Dedifferentiated amniotic fluid mesenchymal stem cell (primary cell): Measurements from ENCODE around the gene TSSK6.
"Not testable (repeated sequence)": the region's sequence is repeated elsewhere in the genome, so short reads cannot be mapped to it uniquely, and the experiment has no call there.

ENCODE experiments used
- DNase-seq: peaks from one replicate; pipeline ENCODE4 v3.0.0-alpha.2; 2016; ENCODE audit errors: extremely low spot score

Gene TSSK6

DNA sequence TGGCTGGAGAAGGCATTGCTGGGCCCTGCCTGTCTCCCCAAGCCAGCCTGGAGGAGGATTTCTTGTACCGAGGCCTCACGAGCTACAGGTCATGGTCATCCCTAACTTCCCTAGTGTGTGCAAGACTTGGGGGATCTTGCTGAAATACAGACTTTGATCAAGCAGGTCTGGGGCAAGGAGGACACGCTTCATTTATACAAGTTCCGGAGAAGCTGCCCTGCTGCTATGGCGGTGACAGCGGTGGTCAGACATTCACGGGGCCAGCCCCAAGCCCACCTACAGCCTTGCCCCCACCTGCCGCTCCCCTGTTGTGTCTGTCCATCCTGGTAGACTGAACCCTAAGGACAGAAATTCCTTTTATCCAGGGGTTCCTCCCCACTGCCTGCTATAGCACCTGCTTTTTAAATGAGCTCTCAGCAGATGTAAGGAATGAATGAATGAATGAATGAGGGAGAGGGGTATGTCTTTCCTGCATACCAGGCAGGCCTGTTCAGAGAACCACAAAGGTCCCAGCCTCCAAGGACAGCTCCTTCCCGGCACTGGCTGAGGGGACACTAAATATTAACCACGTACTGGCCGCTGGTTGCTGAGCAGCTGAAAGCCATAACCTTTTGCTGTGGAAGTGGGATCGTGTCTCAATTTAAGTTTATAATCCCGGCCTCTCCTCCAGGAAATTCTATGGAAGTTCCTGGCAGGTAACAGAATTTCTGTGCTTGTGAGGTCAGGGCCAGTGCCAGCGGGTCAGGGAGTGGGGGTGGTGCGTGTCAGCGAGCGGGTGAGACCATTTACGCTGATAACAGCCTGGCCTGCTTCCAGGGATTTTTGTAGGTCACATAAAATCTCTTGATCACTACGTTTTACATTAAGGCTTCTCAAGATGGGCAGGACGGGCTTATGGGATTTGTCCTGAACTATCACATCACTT, 27.1 kb downstream of the TSSK6 start:
- DNase-seq: no peak

DNA sequence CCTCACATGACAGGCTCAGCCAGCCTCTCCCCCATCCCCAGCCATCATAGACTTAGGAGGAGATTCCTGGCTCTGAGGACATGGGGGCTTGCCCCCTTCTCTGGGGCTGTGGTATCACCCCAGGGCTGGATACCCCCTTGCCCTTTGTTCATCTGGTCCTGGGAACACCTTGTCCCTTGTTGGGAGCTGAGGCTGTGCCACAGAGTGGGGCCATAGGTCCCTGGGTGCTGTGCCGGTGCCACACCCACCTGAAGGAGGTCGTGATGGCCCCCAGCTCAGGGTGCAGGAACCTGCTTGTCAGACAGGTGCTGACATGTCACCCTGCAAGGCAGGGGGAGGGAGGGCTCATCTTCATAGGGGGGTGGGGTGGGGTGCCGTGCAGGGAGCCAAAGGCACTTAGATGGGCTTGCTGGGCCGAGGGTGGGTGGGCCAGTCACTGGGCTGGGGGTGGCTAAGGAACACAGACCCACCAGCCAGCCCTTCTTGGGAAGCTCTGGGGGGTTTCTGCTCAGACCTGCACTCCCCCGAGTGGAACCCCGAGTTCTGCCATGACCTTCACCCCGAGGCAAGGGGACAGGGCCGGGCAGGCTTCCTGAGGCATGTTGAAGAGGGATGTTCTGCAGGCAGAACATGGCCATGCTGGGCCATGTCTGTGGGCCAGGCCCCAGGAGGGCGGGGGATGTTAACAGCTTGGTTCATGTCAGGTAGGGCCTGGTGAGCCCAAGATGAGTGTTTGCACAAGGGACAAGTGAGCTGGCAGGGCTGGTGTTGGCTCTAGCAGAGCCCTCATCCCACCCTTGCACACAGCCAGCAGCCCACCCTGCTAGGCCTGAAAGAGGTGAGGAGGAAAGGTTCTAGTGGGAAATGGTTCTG, 28.0 kb downstream of the TSSK6 start:
- DNase-seq: no peak

DNA sequence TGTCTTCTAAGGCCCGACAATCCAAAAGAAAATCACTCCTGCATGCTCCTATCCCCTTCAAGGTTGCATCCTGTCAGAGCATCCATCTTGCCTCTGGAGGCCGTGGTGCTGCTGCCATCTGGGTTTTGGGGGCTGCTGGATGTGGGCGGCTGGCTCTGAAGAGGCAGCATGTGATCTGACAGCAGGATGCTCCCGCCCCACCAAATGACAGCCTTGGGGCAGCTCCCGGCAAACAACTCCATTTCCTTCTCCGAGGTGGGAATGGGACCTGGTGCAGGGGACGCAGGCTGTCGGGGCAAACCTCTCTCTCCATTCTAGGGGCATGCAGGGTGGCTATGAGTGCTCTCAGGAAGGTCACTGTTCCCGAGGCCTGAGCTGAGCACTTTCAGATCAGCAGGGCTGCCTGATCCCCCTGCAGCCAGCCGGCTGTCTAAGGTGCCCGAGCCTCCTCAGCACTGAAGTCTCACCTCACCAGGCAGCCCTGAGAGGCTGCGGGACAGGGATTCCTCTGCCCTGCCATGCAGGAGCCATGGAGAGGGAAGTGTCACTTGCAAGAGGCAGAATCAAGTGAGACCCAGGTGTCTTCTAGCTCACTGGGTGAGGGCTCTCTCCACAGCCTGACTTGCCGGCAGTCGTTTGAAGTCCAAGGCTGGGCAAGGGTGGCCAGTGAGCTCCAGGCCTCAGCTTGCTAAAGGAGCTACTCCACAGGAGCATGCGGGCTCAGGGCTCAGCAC, 28.8 kb downstream of the TSSK6 start:
- DNase-seq: no peak

DNA sequence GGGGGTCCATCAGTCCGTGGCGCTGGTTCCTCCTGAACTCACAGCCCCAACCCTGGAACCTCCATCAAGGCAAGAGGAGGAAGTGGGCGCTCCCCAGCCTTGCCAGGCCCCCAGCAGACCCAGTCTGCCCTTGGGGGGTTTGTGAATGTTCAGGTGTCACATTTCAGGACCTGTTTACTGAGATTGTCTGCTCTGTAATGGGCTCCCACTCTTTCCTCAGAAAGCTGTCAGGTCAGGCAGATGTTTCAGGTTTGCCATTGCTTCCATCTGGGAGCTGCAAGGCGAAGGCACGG, 29.4 kb downstream of the TSSK6 start:
- DNase-seq: no peak

DNA sequence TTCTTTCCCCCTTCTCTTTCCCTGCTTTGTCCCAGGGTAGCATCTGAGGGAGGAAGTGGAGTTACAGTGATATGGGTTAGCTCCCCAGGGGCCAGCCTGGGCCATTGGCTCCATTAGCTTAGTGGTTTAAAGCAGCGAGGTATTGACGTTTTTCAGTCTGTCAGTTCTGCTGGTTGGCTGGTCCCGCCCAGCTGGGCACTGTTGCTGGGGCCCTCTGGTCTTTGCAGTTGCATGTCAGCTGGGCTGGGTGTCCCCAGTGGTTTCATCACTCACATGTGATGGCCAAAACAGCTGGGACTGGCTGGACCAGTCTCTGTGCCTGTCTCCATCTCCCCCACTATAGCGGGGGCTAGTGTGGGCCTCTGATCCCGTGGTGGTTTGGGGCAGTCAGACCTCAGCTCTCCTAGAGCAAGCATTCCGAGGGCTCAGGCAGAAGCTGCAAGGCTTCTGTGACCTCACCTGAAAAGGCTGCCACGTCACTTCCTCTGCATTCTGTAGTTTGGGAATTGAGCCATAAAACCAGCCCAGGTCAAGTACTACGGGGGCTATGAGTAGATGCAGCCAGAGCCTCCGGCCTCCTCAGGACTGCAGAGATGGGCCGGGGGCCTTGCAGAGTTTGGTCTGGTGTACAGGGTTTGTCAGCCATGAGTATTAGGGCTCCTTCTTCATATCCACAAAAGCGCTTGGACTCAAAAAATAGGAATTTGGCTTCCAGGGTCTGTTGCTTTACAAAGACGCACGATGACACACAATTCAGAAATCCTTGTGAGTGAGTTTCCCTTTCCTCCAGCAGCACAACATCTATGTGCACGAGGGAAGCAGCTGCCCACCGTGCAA, 30.0 kb downstream of the TSSK6 start:
- DNase-seq: no peak

DNA sequence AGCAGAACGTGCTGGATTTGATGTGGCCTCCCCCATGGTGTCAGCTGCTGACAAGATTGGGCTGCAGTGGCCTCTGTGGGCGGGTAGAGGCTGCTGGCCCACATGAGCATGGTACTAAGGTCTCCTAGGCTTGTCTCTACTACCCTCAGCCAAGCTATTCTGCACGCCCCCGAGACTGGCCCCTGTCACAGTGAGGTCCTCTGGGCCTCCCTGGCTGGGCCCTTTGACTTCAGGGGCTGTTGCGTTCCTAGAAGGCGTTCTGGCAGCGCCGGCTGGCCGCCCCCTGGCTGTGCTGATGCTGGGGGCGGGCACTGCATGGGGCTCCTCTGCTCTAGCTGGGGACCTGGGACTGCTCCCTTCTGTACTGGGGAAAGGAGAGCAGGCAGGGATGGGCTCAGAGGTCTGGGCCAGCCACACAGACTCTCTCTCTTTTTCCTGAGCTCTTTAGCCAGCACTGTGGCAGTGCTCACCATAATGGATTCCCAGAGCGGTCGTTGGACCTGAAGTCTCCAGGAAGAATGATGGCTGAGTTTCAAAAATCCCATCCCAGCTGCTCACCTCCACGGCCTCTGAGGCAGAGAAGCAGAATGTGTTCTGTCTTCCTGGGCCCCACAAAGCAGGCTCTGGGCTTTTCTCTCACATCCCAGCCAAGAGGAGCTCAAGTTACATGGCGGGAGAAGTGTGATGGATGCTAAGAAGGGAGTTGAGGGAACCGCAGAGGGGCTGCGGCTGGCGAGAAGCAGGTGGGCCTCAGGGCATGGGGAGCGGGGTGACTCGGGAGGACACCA, 32.3 kb downstream of the TSSK6 start:
- DNase-seq: no peak

DNA sequence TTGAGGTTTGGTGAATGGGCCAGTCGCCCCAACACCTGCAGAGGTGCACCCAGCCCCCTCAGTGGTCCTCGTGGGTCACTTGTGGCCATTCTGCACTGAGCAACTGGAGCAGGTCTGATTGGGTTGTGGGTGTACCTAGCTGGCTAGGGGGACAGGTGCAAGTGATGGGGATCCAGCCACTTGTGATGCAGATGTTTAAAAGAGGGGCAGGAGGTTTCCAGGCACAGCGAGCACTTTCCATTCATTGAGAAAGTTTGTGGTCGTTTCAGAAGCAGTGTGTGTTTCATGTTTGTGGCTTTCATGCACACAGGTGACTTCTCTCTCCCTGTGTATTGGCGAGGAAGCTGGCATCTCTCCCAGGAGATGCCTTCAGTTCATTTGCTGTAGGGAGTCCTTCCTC, 34.7 kb downstream of the TSSK6 start:
- no peak for DNase-seq

DNA sequence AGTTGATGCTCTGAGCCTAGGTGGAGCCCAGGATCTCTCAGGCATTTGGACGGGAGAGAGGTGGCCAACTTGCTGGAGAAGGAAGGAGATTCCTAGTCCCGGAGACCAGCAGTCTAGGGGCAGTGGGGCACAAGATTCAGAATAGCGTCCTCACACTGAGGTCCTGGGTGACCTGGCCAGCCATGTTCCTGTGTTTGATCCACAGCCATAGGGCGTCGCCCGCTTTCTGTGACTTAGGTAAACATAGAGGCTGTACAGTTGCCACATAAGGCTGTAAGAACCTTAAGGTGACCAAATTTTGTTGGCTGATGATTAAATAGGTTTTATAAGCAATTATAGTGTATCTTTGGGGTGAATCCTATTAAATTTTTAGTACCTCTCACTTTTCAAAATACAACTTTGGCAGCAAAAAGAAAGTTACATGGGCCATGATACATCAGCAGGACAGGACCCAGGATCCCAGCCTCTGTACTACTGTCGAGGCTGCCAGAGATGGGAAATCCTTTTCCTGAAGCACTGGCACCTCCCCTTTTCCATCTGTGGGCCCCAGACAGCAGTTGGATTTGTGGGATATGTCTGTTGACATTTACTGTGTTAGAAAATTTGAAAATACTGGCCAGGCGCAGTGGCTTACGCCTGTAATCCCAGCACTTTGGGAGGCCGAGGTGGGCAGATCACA, 37.5 kb downstream of the TSSK6 start:
- DNase-seq: no peak

DNA sequence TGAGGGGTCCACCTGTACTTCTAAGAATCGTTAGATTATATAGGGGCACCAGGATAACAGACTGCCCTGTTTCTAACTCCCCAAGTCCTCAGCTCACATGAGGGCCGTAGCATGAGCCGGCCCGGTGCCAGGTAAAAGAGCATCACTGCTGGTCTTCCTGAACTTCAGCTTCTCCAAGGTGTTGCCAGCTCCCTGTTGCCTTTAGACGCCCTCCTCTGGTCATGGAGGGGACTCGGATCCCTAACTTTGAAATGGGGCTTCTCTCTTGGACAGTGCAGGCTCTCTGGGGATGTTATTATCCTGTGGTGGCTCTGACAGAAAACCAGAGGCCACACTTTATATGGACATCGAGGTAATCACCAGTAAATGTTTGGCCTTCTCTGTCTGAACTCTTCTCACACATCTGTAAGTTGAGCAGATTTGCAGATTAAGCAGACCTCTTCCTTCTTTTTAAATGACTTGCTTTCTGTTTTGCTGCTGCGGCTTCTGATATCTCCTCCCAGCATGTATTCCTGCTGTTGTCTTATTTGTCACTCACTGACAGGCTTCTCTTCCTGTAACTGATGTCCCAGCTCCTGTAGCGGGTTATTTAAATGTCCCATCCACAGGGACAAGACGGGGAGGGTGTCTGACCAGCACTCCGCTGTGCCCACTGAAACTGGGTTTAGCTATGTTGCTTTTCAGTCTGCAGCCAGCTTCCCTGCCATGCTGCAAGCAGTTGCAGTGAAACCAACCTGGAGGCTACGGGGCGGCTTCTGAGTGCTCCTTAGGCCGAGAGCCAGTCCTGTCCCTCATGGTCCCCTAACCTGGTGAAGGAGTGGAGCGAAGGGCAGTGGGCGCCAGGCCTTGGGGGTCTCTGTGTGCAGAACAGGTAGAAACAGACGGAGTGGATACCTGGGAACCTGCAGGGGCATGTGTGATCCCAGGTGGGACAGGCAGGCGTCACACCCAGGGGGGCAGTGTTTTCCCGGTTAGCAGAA, 39.2 kb downstream of the TSSK6 start:
- DNase-seq: no peak

DNA sequence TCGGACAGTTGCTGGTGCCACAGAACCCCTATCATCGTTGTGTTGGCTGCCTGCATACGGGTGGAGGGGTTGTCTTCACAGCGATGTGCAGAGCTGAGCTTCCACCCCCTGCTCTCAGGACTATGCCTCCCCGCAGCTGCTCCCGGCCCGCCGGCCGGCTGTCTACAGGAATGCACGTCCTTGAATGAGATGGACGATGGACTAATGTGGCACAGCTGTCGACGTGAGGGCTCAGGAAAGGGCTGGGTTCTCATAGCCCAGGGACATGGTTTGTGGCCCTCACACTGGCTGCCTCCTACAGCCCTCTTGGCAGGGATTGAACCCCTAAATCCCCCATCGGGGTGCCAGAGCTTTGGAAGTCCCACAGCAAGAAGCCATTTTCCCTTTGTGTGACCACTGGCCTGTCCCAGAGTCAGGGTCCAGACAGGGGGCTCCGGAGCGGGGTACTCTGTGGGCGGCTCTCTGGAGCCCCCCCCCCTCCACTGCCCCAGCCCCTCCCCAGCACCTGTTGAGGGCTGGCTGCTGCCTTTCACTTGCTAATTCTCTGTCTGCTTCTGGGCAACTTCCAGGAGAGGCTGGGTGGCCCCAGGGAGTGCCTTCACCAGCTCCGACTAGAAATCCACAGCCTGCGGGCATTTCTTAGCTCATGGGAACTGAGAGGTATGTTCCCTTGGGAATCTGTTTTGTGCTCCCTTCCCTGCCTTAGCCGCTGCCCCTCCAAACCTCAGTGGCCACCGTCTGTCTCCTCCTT, 40.2 kb downstream of the TSSK6 start:
- DNase-seq: no peak

DNA sequence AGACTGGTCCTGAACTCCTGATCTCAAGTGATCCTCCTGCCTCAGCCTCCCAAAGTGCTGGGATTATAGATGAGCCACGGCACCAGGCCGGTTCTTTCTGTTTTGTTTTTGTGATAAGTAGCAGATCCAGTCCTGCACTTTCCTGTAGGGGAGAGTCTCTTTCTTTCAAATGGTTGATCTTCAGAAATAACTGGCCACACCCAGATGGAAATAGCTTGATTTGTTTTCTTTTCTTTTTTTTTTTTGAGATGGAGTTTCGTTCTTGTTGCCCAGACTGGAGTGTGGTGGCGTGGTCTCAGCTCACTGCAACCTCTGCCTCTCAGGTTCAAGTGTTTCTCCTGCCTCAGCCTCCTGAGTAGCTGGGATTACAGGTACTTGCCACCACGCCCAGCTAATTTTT, 43.2 kb downstream of the TSSK6 start:
- DNase-seq: not testable (repeated sequence)

DNA sequence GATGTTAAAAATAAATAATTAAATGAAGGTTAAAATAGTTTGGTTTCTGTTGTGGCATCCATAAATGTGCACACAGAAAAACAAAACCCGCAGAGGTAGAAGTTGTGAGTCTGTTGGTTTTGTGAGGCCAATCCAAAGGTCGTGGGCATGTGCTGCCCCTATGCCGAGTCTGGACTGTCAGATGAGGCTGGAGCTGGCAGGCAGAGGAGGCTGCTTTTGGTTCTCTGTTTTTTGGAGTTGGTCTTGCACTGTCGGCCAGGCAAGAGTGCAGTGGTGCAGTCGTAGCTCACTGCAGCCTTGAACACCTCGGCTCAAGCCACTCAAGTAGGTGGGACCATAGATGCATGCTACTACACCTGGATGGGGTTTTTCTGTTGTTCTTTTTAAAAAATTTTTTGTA, 43.7 kb downstream of the TSSK6 start:
- no peak for DNase-seq

DNA sequence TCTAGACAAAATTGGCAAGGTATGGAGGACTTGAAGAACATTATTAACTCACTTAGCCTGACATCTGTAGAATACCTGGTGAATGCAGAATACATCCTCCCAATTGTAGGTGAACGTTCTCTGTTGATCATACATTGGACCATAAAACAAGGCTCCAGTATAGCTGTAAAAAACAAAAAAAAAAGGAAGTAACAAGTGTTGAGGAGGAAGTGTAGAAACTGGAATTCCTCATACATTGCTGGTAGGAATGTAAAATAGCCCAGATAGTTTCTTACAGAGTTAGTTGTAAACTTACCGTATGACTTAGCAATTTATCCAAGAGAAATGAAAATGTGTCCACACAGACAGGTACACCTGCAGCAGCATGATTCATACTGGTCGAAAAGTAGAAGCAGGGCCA, 44.8 kb downstream of the TSSK6 start:
- DNase-seq: no peak

DNA sequence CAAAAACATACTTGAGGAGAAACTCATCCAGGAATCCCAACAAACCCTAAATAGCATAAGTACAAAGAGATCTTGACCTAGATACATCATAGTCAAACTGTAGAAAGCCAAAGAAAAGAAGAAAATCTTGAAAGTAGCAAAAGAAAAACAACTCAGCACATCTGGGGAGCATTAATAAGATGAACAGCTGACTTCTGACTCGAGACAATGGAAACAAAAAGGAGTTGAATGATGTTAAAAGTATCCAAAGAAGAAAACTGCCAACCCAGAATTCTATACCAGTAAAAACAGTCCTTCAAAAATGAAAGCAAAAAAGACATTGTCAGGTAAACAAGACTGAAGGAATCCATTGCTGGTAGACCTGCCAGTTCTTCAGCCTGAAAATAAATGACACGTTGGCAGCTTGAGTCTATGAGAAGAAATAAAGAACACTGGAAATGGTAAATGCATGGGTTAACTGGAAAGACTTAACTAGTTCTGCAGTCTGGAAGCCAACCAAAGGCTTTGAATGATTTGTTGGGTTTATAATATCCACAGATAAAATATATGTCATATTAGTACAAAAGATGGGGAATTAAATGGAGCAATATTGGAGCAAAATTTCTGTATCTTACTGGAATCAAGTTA, 46.8 kb downstream of the TSSK6 start:
- DNase-seq: no peak

DNA sequence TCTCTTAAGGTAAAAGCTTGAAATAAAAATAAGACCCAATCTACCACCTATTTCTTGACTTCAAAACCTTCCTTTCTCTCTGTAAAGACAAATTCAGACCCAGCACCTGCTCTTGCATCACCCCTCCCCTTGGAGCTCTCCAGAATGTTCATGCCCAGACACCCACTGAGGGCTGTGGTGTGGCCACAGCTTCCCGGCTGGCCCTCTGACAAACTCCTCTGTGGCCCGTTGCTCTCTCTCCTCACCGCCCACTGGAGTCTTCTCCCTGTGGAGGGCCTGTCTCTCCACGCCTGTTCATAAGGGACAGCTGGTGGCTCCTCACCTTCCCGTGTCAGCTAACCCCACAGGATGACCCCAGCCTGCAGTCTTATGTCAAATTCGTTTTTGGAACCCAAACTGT, 49.1 kb downstream of the TSSK6 start:
- no peak for DNase-seq

DNA sequence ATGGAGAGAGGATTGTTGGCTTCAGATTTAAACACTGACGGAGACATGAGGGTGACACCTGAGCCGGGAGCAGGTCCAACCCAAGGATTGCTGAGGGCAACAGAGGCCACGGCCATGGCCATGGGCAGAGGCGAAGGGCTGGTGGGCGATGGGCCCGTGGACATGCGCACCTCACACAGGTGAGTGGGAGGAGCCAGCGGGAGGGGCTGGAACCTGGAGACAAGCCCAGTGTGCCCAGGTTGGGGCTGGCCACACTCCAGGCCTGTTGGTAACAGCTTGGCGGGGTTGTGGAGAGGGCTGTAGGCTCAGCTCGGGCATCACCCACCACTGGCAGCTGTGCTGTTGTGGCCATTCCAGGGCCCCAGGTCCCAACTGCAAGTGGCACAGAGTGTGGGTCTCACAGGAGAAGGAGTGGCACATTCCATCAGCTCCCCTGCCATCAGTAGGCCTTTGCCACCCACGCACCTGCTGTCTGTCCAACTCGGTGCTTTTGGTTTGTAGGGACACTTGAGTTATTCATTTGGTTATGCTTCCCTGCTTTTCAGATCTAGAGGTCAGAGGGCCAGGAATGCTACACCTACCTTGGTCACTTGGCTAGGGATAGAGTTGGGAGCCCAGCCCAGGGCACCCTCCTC, 49.8 kb downstream of the TSSK6 start:
- no peak for DNase-seq
